ENCODE data around the gene NCLN.

- no peak for TF ChIP-seq POLR2A (IDR thresholded peaks at IDR 0.05)
- no peak for TF ChIP-seq POLR2AphosphoS5 (IDR thresholded peaks at IDR 0.05)
These were observed 63.1 kb downstream of the NCLN start for GRCh38 chr19:3248728-3249326.
